Stimulated activated CD8-positive, alpha-beta memory T cell treated with anti-CD3 and anti-CD28 coated beads, Interleukin-4, amount 100 ng/mL, for 1 hour (primary cell): Measurements from ENCODE around the gene CAPN12.
"Not testable (repeated sequence)": the region's sequence is repeated elsewhere in the genome, so short reads cannot be mapped to it uniquely, and the experiment has no call there.

Experiments
- DNase-seq, 2 donors: peaks; one replicate each; pipeline ENCODE4 v3.0.0-alpha.2; 2020; ENCODE audit warnings: low read depth in 2 of 2, low spot score in 1 of 2

CAPN12 gene

GRCh38 chr19:38771569-38771968, 27.3 kb upstream of the CAPN12 start:
- not testable (repeated sequence) for DNase-seq

GRCh38 chr19:38770949-38771275, 26.6 kb upstream of the CAPN12 start:
- DNase-seq: not testable (repeated sequence)

- not testable (repeated sequence) for DNase-seq
These were observed 26.1 kb upstream of the CAPN12 start for GRCh38 chr19:38770228-38770948.

GRCh38 chr19:38769635-38770211, 25.4 kb upstream of the CAPN12 start:
- peak; percentile 85 to 90 for DNase-seq

GRCh38 chr19:38766276-38767047, 22.2 kb upstream of the CAPN12 start:
- no peak for DNase-seq

GRCh38 chr19:38765214-38765613, 20.9 kb upstream of the CAPN12 start:
- no peak for DNase-seq

- DNase-seq: no peak
These were observed 19.5 kb upstream of the CAPN12 start for GRCh38 chr19:38763795-38764220.

GRCh38 chr19:38761884-38762389, 17.7 kb upstream of the CAPN12 start:
- not testable (repeated sequence) for DNase-seq

- not testable (repeated sequence) for DNase-seq
These were observed 16.7 kb upstream of the CAPN12 start for GRCh38 chr19:38760805-38761517.

- no peak for DNase-seq
These were observed 15.3 kb upstream of the CAPN12 start for GRCh38 chr19:38759590-38760003.

GRCh38 chr19:38754196-38754595, 9.9 kb upstream of the CAPN12 start:
- DNase-seq: not testable (repeated sequence)

GRCh38 chr19:38753783-38754182, 9.5 kb upstream of the CAPN12 start:
- DNase-seq: not testable (repeated sequence)

GRCh38 chr19:38745316-38745715, 1.0 kb upstream of the CAPN12 start:
- no peak for DNase-seq

GRCh38 chr19:38744874-38745273, 600 bp upstream of the CAPN12 start:
- no peak for DNase-seq

- DNase-seq: no peak
These were observed 628 bp downstream of the CAPN12 start for GRCh38 chr19:38743394-38744297.

- no peak for DNase-seq
These were observed 1.4 kb downstream of the CAPN12 start for GRCh38 chr19:38742906-38743305.

- no peak for DNase-seq
These were observed 2.0 kb downstream of the CAPN12 start for GRCh38 chr19:38742296-38742695.

- no peak for DNase-seq
These were observed 2.6 kb downstream of the CAPN12 start for GRCh38 chr19:38741670-38742069.

GRCh38 chr19:38740932-38741331, 3.3 kb downstream of the CAPN12 start:
- DNase-seq: no peak

GRCh38 chr19:38740257-38740592, 4.0 kb downstream of the CAPN12 start:
- DNase-seq: no peak
